Measurements from ENCODE around the gene EIF3K.

- TF ChIP-seq CTCF (IDR thresholded peaks at IDR 0.05) (no peak), POLR2A (IDR thresholded peaks at IDR 0.05) (no peak)
Measured at GRCh38 chr19:38678217-38678890, 59.4 kb downstream of the EIF3K start.

Measured in heart left ventricle (tissue), 13 donors.